Kidney tubule cell (primary cell): Measurements from ENCODE around the gene LRRK1.
A peak's percentile ranks its signal among the peaks of the same experiment; 100 is the strongest.
"Not testable (repeated sequence)": the region's sequence is repeated elsewhere in the genome, so short reads cannot be mapped to it uniquely, and the experiment has no call there.

Experiments
- DNase-seq: peaks from one replicate; pipeline ENCODE4 v3.0.0-alpha.2; 2018; ENCODE audit warnings: low spot score

The LRRK1 gene

DNA sequence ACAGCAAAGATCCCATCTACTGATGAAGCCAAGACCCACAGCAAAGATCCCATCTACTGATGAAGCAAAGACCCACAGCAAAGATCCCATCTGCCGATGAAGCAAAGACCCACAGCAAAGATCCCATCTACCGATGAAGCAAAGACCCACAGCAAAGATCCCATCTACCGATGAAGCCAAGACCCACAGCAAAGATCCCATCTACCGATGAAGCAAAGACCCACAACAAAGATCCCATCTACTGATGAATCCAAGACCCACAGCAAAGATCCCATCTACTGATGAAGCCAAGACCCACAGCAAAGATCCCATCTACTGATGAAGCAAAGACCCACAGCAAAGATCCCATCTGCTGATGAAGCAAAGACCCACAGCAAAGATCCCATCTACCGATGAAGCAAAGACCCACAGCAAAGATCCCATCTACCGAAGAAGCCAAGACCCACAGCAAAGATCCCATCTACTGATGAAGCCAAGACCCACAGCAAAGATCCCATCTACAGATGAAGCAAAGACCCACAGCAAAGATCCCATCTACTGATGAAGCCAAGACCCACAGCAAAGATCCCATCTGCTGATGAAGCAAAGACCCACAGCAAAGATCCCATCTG is 176.7 kb downstream of the LRRK1 start:
- DNase-seq: not testable (repeated sequence)

DNA sequence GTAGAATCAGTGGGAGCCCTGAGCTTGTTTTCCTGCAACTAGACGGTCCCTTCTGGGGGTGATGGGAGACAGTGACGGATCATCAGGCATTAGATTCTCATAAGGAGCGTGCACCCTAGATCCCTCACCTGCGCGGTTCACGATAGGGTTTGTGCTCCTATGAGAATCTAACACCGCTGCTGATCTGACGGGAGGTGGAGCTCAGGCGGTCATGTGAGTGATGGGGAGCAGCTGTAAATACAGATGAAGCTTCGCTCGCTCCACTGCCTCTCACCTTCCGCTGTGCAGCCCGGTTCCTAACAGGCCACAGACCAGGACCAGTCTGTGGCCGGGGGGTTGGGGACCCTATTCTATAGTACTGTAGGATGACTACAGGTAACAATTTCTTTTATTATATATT is 178.0 kb downstream of the LRRK1 start:
- no peak for DNase-seq

DNA sequence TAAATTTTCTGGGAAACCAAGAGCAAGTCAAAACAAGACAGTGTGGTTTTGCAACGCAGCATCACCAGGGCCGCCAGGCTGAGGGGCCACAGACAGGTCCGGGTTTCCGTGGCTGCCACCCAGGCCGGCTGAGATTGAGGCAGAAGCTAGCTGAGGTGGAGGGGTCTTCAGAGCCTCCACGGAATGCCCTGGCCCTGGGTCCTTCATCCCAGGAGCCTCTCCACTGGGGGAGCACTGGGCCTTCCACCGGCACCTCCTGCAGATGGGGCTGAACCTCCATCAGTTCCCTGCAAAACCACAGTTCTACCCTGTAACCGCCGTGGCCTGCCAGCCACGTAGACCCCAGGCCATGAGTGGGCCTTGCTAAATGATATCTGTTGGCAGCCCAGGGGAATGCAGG is 180.0 kb downstream of the LRRK1 start:
- DNase-seq: no peak

DNA sequence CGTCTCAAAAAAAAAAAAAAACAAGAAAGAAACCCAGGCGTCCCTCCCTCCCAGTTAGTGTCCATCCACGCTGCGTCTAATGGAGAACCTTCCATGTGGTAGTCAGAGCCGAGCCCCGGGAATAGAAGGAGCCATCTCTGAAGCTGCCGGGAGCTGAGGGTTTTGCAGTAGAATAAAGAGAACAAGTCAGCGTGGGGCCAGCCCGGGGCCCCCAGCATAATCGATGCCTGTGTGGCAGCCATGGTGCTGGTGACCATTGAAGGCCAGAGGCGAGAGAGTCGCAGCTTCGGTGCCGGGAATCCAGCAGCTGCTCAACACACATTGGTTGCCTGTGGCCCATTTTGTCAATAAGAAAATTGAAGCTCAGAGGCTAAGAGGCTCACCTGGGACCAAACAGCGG is 181.0 kb downstream of the LRRK1 start:
- DNase-seq: no peak

DNA sequence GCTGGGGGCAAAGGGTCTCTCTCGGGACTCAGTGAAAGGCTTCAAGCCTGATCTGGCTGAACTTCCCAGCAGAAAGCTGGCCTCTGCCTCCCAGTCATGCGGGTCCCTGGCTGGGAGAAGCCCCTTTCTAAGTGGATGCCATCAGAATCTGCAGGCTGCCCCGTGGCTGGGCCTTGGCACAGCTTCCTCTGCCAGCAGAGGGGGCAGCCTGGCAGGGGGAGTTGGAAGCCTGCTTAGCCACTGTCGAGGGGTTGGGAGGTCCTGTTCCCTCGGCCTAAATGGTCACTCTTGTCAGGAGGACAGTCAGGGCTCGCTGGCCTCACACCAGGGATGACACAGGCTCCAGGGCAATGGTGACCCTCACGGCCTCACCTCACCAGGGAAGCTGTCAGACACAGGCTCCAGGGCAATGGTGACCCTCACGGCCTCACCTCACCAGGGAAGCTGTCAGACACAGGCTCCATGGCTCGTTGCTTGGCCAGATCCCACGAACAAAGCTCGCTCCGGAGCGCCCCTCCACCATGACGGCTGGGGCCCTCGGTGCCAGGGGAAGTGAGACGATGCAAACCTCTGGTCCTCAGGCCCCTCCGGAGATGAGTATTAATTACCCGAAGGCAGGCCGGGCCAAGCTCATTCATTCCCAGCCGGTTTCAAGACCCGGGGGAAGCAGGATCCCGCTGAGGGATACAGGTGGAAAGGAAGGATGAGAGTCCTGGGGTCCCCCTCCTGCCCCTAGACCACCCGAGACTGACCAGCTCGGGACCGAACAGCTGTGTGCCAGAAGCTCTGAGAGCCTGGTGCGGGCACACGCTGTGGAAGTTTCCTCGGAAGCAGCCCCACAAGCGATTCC is 181.7 kb downstream of the LRRK1 start:
- DNase-seq: no peak

DNA sequence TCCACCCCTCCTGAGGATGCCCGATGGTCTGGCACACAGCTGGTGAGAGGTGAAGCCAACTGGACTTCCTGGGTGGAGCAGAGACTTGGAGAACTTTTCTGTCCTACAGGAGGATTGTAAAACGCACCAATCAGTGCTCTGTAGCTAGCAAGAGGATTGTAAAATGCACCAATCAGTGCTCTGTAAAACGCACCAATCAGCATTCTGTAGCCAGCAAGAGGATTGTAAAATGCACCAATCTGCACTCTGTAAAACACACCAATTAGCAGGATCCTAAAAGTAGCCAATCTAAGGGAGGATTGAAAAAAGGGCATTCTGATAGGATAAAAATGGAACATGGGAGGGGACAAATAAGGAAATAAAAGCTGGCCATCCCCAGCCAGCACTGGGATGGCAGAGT is 182.5 kb downstream of the LRRK1 start:
- no peak for DNase-seq

DNA sequence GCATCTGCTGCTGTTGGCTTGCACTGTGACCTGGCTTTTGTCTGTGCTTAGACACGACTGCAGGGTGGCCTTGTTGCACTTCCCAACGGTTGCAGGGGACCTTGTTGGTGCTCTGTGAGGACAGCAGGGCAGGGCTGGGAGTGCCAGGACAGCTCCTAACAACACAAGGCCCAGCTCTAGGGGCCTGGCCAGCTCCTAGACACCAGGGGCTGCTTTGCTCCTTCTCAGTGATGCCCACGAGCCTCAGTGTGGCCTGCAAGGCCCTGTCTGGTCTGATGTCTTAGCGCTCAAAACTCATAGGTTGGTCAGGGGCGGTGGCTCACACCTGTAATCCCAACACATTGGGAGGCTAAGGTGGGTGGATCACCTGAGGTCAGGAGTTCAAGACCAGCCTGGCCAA is 183.6 kb downstream of the LRRK1 start:
- DNase-seq: no peak

DNA sequence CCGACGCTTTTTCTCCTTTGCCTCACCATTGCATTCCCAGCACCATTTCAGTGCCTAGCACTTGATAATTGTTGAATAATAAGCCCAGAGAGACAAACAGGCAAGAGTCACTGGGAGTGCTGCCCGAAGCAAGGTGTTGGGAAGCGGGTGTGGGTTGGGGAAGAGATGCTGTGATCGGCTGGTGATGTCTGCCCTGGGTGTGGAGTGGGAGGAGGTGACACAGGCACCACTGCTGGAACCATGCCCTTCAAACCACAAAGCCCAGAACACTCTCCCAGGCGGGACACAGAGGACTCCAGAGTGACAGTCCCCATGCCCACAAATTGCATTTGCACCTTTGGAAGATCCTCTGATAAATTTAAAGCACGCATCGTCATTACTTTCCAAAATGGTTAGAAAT is 184.4 kb downstream of the LRRK1 start:
- DNase-seq: no peak

DNA sequence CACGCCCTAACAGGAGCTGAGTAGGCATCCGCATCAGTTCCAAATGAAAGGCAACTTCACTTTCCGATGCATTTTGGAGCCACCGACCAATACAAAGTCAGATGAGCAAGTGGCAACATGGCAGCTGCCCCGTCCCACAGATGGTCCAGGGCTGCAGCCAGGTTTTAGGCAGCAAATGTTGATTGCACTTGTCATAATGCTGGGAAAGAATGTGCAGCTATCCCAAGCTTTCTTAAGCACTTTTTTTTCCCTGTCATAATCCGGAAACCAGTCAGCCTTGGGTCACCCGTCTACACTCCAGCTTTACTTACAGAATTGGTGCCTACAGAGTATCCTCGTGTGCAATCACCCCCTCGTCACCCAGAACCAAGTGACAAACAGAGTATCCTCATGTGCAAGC is 185.0 kb downstream of the LRRK1 start:
- no peak for DNase-seq

DNA sequence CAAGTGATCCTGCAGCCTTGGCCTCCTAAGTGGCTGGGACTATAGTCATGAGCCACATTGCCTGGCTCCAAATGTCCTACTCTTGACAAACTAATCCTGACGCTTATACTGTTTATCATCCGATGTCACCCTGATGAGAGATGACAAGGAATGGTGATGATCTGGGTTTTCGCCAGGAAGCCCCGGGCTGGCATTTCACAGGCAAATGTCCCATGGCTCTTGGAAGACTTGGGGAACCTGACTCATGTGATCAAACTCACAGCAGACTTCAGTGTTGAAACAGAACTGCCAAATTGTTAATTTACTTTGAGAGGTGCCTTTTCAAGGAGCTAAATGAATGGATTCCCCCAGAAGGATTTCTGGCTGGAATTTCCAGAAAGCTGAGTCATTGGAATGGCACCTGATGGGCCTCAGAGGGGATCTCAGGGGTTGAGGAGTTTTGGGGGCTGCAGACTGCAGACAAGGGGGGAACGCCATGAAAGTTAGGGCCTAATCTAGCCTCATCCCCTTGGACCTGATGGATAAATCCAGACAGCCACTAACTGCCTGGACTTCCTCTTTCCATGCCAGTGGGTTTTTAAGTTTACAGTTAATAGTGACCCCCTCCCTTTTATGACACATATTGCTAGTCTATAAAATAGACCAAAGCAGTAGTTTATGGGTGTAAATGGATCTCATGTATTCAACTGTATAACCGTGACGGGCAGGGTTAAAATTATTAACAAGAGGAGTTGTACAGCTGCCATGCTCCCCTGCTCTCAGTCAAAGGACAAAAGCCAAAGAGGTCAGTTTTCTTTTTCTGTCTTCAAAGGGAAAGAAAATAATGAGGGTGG is 186.1 kb downstream of the LRRK1 start:
- peak; percentile 75 for DNase-seq

DNA sequence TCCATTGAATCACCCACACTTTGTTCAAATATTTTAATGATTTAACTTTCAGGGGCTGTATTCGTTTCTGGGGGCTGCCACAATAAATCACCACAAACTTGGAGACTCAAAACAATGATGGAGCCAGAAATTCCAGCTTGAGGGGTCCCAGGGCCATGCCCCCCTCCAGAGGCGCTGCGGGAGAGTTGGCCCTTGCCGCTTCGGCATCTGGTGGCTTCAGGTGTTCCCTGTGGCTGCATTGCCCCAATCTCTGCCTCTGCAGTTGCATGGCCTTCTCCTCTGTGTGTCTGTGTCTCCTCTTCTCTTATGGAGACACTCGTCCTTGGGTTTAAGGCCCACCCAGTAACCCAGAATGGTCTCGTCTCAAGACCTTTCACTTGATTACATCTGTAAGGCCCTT is 187.9 kb downstream of the LRRK1 start:
- no peak for DNase-seq

DNA sequence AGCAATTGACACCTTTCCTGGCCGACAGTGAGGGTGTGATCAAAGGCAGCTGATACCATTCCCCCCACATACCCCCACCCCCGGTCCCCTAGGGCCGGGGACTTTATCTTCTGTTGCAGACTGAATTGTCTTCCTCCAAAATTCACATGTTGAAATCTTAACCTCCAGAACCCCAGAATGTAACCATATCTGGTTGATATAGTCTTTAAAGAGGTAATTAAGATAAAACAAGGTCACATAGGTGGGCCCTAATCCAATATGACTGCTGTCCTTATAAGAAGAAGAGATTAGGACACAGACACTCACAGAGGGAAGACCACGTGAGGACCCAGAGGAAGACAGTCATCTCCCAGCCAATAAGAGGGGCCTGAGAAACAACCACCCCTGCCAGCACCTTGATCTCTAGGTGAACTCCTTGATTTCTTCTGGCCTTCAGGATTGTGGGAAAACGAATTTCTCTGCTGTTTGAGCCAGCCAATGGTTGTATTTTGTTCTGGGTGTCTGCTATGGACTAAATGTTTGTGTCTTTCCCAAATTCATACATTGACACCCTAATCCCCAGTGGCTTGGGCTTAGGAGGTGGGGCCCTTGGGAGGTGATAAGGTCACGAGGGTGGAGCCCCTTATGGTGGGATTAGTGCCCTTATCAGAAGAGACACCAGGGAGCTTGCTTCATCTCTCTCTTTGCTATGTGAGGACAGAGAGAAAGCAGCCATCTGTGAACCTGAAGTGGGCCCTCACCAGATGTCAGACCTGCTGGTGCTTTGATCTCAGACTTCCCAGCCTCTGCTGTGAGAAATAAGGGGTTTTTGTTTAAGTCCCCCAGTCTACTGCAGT is 188.7 kb downstream of the LRRK1 start:
- DNase-seq: no peak

DNA sequence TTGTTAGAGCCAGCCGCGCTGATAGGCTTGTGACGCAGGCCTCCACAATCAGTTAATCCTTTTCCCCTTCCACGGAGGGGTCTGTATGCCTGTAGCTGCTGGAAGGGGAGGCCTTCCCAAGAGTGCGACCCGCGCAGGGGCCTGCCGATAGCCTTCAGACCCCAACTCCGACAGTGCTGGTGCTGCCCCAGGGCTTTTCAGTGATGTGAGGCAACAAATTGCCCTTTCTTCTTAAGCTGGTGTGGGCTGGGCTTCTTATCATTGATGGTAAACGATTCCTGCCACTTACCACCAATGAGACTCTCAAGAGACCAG is 189.3 kb downstream of the LRRK1 start:
- no peak for DNase-seq

DNA sequence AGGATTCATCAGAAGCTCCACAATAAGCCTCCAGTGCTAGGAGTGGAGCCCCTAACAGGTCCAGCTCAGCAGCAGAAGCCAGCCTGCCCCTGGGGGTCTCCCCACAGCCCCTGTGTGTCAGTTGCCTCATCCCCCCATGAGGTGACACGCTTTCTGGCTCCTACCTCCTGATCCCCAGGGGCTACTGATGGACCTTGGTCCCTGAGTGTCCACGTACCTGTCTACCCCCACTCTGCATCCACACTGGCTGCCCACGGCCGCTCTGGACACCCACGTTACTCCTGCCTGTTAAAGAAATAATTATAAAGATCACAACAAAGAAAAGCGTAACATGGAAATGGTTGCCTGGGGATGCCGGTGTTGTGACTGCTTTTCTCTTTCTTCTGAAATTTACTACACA is 189.6 kb downstream of the LRRK1 start:
- no peak for DNase-seq

DNA sequence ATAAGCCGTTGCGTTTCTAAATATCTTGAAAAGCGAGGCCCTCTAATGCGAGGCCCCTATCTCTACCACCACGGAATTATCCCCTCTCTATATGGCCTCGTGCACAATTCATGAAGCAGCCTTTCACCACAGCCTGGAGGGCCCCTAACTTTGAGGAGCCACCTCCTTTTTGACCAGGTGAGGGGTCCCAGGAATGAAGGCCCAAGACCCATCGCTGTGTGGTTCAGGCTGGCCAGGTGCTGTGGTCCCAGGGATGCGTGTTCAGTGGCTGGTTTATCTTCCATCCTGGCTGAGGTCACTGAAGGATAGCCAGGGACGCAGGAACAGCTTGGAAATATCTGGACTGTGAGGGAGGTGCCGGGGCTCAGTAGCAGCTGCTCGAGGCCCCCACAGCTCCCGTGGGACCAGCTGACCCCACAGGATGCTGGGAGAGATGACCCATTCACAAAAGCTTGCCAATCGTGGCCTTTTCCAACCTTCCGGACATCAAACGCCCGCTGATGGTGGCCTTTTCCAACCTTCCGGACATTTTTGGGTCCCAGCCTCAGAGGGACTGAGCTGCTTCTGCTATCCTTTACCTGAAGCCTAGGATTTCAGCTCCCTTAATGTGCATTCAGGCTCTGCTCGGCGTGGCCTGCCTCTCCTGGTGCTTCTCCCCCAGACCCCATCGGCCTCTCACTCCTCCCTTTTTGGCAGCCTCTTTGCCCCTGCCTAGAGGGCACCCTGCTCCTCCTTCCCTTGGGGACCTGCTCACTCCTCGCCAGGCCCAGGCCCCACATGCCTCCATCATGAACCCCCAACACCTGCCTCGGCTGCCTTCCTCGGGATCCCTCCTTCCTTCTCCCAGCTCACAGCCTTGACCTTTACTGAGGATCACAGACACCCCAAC is 191.8 kb downstream of the LRRK1 start:
- no peak for DNase-seq

DNA sequence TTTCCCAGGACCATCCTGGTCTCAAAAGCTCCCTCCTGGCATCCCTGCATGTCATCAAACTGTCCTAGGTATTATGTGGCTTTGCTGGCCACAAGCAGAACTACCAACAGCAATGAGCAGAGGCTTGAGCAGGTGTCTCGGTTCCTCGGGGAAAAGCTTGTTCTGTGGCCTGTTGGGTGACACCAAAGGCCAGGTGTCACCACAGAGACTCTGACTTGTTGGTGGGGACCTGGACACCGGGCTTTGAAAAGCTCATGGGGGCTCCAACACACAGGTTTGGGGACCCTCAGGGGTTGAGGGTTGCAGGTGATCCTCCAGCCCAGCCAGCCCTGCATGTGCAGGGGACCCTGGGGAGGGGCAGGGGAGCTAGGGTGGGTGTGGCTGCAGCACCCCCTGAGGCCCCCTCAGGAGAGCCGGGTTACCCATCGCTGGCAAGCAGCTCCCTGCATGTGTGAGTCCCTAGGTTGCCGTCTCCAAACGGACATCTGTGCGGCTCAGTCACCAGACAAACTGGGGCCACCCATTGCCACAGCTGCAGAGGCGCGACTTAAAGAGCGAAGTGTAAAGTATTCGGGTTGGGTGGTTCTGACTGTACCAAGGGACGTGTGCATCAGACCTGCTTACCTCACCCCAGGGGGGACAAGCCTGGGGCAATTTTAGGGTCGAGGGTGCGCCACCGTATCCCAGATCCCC is 192.6 kb downstream of the LRRK1 start:
- DNase-seq: no peak

DNA sequence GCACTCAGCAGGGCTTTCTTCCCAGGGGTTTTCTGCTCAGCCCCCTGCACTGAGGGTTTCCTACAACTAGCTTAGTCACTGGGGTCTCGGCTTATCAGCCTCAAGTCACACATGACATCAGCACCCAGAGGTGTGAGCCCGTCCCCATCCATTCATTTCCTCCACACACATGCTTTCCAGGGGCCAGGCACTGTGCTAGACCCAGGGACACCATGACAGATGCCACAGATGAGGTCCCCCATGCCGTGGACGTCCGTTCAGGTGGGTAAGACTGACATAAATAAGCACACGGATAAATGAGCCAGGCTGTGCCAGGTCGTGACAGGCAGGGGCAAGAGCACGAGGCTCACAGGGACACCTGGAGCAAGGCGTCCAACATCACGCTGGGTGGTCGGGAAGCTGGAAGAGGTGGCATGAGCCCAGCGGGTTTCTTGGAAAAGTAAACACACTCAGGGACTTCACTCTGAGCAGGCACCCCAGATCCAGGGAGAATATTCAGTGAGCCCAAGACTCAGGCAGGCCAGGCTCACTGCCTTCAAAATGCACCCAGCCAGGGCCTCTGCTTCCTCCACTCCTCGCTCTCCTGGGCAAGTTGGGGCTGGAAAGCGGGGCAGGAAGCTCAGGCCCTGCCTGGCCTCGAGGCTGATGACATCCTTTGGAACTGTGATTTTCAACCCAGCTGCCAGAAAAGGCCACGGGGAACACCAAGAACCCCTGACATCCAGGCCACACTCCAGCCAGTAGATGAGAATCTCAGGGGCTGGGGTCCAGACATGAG is 193.4 kb downstream of the LRRK1 start:
- DNase-seq: no peak

DNA sequence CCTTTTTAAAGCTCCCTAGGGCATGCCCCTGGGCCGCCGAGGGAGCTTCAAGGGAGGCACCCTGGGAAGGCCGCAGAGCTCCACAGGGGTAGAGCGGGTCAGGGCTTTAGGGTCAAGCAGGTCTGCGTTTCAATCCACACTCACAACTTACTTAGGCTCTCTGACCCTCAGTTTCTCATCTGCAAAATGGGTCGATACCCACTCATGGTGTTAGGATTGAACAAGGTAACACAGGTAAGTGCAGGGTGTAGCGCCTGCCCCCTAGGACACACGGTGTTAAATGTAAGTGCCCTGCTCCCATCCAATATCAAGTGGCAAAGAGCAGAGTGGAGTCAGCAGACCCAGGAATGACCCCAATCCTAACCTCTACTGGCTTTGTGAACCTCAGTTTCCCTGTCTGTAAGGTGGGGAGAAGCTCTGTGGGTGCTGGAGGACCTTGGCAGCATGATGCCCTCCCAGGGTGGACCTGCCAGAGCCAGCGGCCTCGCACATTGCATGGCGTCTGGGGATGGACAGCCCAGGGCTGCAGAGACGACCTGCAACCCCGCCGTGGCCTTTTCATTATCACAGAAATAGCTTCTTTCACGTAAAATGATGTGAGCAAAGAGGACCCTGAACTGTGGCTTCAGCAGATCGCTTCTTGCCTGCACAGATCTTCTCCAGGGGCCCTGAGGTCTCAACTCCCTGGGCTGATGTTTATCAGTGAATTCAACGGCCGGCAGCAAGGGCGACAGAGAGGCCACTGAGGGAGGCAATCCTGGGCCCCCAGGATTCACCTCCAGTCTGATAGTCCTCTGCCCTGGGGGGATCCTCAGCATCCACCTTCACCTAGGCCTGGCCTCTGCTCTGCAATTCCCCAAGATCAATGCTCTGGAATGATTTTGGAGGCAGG is 194.2 kb downstream of the LRRK1 start:
- DNase-seq: no peak

DNA sequence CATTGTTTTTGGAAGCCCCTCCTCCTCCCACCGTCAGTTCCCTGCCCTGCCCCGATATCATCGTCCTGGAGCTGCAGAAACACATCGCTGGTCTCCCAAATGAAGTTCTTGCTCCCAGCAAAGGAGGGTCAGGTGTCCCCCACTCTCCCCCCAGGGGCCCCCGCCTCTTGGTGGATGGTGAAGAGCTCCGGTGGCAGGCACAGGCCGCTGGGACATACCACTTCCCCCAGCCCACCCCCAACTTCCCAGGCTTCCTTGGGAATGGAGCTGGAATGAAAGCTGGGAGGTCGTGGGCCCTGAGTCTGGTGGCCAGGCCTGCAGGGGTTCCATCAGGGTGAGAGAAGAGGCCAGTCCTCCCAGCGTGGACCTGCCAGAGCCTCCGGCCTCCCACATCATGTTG is 195.0 kb downstream of the LRRK1 start:
- DNase-seq: no peak
